IPS-20b (cell line): ENCODE measurements around the gene ADPRHL1.

Experiments
- H3K27ac ChIP-seq: one replicate; pipeline ENCODE4 v1.5.1; 2013; ENCODE audit warnings: low read length
- H3K27me3 ChIP-seq: 2 replicates; pipeline ENCODE4 v1.6.1; 2013; ENCODE audit warnings: mild to moderate bottlenecking, low read length, inconsistent platforms; ENCODE audit not compliant: insufficient read depth
- H3K36me3 ChIP-seq: 2 replicates; pipeline ENCODE4 v1.6.1; 2013; ENCODE audit warnings: low read depth, mild to moderate bottlenecking, inconsistent platforms, low read length, moderate library complexity; ENCODE audit not compliant: insufficient read depth
- H3K4me1 ChIP-seq: 2 replicates; pipeline ENCODE4 v1.6.1; 2013; ENCODE audit warnings: mild to moderate bottlenecking, control low read depth, inconsistent platforms, low read length, moderate library complexity; ENCODE audit not compliant: insufficient read depth
- H3K4me3 ChIP-seq: 2 replicates; pipeline ENCODE4 v1.5.1; 2013; ENCODE audit warnings: mild to moderate bottlenecking, low read length, inconsistent platforms
- H3K9ac ChIP-seq: 2 replicates; pipeline ENCODE4 v1.6.1; 2013; ENCODE audit warnings: low read depth, mild to moderate bottlenecking, inconsistent platforms, low read length, moderate library complexity
- H3K9me3 ChIP-seq: 2 replicates; pipeline ENCODE4 v1.6.1; 2013; ENCODE audit warnings: mild to moderate bottlenecking, low read depth, low read length, inconsistent platforms; ENCODE audit not compliant: insufficient read depth

Gene ADPRHL1

DNA sequence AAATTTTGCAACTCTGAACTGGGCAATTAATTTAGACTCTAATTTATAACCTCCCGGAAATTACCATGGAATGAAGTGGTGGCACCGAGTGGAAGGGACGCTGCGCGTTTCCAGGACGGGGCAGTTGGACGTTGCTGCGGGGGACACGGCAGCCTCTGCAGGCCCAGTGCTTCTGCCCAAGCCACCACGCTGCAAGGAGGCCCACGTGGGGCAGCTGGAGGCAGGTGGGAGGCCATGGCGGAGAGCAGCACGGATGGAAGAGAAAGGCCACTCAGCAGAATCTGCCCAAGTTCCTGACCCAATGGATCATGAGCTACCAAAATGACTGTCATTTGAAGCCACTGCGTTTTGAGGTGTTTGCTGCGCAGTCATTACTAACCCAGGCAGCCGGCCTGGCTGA lies 11.2 kb upstream of the ADPRHL1 start:
- H3K4me3 ChIP-seq: no peak overlapping the region
- peaks cover 68% of the 10 kb centered on the region for H3K36me3 ChIP-seq
- no peak overlapping the region for H3K9ac ChIP-seq
- H3K9me3 ChIP-seq: no peaks in the 10 kb centered on the region
- H3K27ac ChIP-seq: no peak overlapping the region
- peaks cover 10% of the 10 kb centered on the region; the same call in 1 of the 2 replicates for H3K4me1 ChIP-seq
- H3K27me3 ChIP-seq: no peaks in the 10 kb centered on the region

DNA sequence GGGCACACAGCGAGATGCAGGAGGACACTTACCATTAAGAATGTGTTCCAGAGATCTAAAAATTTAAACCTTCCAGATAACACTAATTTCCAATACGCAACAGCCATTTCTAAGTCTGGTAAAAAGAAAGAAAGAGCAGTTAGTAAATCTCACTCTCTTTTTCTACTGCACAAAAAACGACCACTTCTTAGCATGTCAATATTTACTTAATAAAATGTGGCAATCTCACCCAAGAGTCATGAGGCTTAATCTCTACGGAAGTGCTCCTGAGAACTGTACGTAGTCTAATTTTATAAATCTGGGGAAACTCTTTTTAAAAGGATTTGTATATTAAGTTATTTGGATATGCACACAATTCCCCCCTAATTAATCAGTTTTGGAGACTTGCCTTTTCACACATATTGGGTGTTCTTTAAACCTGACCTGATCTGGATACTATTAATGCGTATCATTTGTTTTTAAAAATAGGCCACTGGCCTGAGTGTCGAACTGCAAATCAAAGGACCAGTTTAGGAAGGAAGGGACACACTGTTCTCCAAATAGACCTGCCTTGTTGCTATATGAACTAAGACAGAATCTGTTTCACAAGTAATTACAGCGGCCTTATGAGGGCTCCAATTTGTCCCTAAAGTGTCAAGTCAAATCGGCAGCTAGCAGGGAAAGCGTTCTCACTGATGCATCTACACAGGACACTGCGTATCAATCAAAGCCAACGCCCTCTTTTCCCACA lies 7.9 kb upstream of the ADPRHL1 start:
- H3K36me3 ChIP-seq: peaks cover 88% of the 10 kb centered on the region
- H3K9me3 ChIP-seq: no peaks in the 10 kb centered on the region
- H3K9ac ChIP-seq: no peak overlapping the region
- no peak overlapping the region for H3K27ac ChIP-seq
- no peaks in the 10 kb centered on the region for H3K4me1 ChIP-seq
- H3K27me3 ChIP-seq: no peaks in the 10 kb centered on the region
- no peak overlapping the region for H3K4me3 ChIP-seq

GRCh38 chr13:113460599-113460998 lies 7.3 kb upstream of the ADPRHL1 start:
- Histone ChIP-seq H3K9ac (no peak overlapping the region), H3K27me3 (no peaks in the 10 kb centered on the region), H3K9me3 (no peaks in the 10 kb centered on the region), H3K27ac (no peak overlapping the region), H3K4me1 (no peaks in the 10 kb centered on the region), H3K4me3 (no peak overlapping the region), H3K36me3 (peaks cover 90% of the 10 kb centered on the region)

DNA sequence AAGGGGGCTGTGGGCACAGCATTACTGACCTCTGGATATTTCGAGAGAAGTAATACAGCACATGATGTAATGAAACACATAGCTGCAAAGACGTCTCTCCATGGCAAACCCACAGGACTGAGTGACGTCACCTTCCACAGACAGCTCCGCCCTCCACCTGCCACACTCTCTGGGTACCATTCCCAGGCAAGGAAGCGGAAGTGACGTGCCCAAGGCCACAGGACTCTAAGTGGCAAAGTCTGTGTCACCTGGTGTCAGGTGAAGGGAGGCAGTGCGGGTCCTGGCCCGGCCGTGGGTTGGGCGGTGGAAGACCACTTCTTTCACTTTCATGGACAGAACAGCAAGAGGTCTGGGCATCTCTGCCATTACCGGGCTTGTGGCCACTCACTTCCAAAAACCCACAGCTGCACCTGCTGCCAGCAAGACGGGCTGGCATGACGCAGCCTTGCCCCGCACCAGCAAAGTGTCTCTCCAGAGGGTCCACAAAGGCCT lies 6.8 kb upstream of the ADPRHL1 start:
- Histone ChIP-seq H3K36me3 (peaks cover 90% of the 10 kb centered on the region), H3K27me3 (no peaks in the 10 kb centered on the region), H3K9ac (no peak overlapping the region), H3K4me1 (no peaks in the 10 kb centered on the region), H3K9me3 (no peaks in the 10 kb centered on the region), H3K4me3 (no peak overlapping the region), H3K27ac (no peak overlapping the region)

DNA sequence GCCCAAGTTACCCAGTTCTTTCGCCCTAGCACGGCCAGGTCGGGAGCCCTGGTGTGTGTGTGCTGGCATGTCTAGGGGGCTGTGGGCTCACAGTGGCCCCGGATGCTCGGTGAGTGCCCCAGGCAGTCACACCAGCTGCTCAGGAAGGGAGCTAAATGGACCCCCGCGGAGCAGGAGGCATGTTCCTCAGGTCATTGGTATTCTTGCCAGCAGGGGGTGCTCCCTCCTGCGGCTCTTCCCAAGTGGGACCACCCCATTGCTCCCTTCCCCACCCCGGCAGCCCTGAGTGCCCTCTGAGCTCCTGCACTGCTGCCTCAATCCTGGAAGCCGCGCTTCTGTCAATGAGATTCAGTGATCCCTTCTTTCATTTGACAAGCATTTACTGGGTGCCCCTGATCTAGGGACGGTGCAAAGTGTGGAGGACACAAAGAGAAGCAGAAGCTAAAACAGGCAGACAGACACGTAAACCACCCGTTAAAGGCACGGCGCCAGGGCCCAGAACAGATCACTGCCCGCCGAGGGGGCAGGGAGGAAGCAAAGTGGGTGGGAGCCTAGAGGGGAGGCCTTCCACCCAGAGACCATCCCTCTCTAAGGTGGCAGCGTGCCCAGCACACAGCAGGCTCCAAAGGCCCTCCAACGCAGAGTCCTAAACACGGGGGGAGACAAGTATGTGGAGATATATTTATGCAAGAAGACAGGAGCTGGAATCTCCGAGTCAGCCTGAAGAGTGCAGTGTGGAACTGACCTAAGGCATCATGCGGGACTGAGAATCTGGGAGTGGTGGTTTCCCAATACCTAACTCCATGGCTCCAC lies 5.2 kb upstream of the ADPRHL1 start:
- Histone ChIP-seq H3K27me3 (no peaks in the 10 kb centered on the region), H3K4me1 (no peaks in the 10 kb centered on the region), H3K9me3 (no peaks in the 10 kb centered on the region), H3K9ac (no peak overlapping the region), H3K27ac (no peak overlapping the region), H3K4me3 (no peak overlapping the region), H3K36me3 (peaks cover 84% of the 10 kb centered on the region)

DNA sequence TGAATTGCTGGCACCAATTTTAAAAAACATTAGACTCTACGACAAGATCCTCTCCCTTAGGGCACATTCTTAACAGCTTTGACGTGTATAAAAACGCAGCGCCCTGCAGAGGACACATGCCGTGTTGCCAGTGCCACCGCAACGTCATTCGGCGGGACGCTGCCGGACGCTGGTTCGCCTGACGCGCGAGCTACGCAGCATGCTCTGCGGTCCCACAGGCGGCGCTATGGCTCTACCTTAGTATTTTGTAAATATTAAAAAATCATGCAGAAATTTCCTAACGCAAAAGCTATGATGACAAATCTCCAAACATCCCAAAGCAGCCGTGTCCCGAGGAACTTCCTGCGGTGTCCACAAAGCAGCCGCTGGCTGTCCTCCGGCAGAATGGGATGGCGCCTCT lies 4.2 kb upstream of the ADPRHL1 start:
- Histone ChIP-seq H3K9me3 (no peaks in the 10 kb centered on the region), H3K27ac (no peak overlapping the region), H3K4me1 (no peaks in the 10 kb centered on the region), H3K27me3 (no peaks in the 10 kb centered on the region), H3K36me3 (peaks cover 90% of the 10 kb centered on the region), H3K4me3 (no peak overlapping the region), H3K9ac (no peak overlapping the region)

DNA sequence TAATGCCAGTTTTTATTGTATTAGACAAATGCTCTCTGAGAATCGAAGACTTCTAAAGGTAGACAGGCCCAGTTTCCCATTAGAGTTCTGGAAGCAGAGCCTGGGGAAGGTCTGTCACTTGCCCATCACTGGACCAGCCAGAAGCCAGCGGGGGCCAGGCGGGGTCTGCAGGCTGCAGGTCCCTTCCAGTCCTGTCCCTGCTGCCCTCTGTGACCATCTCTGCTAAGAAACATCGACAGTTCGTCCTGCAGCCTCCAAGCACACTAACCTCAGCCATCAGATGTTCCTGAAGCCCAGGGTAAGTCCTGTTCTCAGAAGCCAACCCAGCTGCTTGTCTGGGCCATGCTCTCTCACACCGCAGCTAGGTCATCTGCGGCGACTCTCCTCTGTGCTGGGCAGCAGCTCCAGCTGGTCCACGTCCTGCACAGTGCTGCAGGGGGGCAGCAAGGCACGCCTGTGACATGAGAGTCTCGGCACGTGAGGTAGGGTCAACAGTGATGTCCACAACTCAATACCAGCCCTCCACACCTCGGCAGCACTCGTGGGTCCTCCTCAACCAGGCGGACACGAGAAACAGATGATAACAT lies 2.9 kb upstream of the ADPRHL1 start:
- no peak overlapping the region for H3K9ac ChIP-seq
- no peaks in the 10 kb centered on the region for H3K9me3 ChIP-seq
- H3K4me1 ChIP-seq: no peaks in the 10 kb centered on the region
- peaks cover 89% of the 10 kb centered on the region for H3K36me3 ChIP-seq
- no peaks in the 10 kb centered on the region for H3K27me3 ChIP-seq
- no peak overlapping the region for H3K4me3 ChIP-seq
- H3K27ac ChIP-seq: no peak overlapping the region

GRCh38 chr13:113455384-113455783 lies 2.1 kb upstream of the ADPRHL1 start:
- peaks cover 81% of the 10 kb centered on the region for H3K36me3 ChIP-seq
- no peak overlapping the region for H3K4me3 ChIP-seq
- no peaks in the 10 kb centered on the region for H3K4me1 ChIP-seq
- H3K9me3 ChIP-seq: no peaks in the 10 kb centered on the region
- no peaks in the 10 kb centered on the region for H3K27me3 ChIP-seq
- H3K9ac ChIP-seq: no peak overlapping the region
- H3K27ac ChIP-seq: no peak overlapping the region

- H3K4me1 ChIP-seq: no peaks in the 10 kb centered on the region
- H3K27me3 ChIP-seq: no peaks in the 10 kb centered on the region
- H3K9me3 ChIP-seq: no peaks in the 10 kb centered on the region
- H3K9ac ChIP-seq: no peak overlapping the region
- H3K36me3 ChIP-seq: peaks cover 76% of the 10 kb centered on the region
- no peak overlapping the region for H3K4me3 ChIP-seq
- no peak overlapping the region for H3K27ac ChIP-seq
These were observed 1.6 kb upstream of the ADPRHL1 start for GRCh38 chr13:113454936-113455335.

GRCh38 chr13:113452466-113452865 lies 822 bp downstream of the ADPRHL1 start:
- Histone ChIP-seq H3K4me1 (no peaks in the 10 kb centered on the region), H3K27me3 (no peaks in the 10 kb centered on the region), H3K9me3 (no peaks in the 10 kb centered on the region), H3K27ac (no peak overlapping the region), H3K4me3 (no peak overlapping the region), H3K36me3 (peaks cover 52% of the 10 kb centered on the region), H3K9ac (no peak overlapping the region)

DNA sequence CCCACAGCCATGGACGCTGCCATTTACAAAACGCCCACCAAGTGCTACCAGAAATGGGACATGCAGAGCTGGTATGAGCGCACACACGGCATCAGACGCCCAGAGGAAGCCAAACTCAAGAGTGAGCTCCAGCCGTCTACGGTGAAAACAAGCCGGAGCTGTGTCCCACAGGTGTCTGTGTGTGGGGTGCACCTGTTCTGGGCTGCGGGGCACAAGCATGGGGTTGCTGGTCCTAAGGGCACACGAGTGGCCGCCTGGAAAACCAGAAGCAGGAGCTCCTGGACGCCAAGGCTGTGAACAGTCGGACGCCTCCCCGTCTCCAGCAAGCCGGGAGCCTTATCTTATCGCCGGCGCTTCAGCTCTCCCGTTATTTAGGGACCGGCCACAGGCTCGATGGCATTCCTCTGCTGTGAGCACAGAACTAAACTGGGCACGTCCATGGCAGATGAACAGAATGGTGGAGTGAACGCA lies 1.3 kb downstream of the ADPRHL1 start:
- H3K36me3 ChIP-seq: peaks cover 47% of the 10 kb centered on the region
- no peak overlapping the region for H3K9ac ChIP-seq
- no peaks in the 10 kb centered on the region for H3K4me1 ChIP-seq
- peaks cover 3% of the 10 kb centered on the region; the same call in 1 of the 2 replicates for H3K9me3 ChIP-seq
- H3K27ac ChIP-seq: no peak overlapping the region
- H3K27me3 ChIP-seq: no peaks in the 10 kb centered on the region
- no peak overlapping the region for H3K4me3 ChIP-seq
